CD4-positive, alpha-beta T cell (primary cell): ENCODE measurements around the gene TCF3. TPM values are rescaled to one million over a fixed set of nuclear protein-coding genes. Genes with fewer than 3 reads are reported as not detected.

Experiments used
- ATAC-seq: fragments of 200-7000 bp; cut with Tn5 transposase; one replicate; pipeline ENCODE4 v1.10.0; 2022; ENCODE audit warnings: mild to moderate bottlenecking; ENCODE audit not compliant: poor library complexity
- CTCF ChIA-PET: fragments of 350-600 bp; sonication (Branson Sonifier 250); formaldehyde crosslinking; loops from one replicate; lab custom pipeline; 2021; ENCODE audit warnings: antibody characterized with exemption, inconsistent platforms; lab: Charles Lee
- POLR2A ChIA-PET: fragments of 350-600 bp; sonication (Branson Sonifier 250); formaldehyde crosslinking; loops from one replicate; lab custom pipeline; 2021; ENCODE audit warnings: antibody characterized with exemption, inconsistent platforms; lab: Charles Lee
- DNase-seq, 14 experiments: peaks; one replicate each; pipeline ENCODE4 v3.0.0-alpha.2; 2013 to 2020; ENCODE audit warnings: mixed read lengths in 2 of 14
- H3K27ac ChIP-seq, 2 donors: one replicate each; pipeline versions ENCODE4 v1.5.1 to v1.7.0; 2013; ENCODE audit warnings: low read length in 2 of 2, low read depth in 1 of 2, mild to moderate bottlenecking in 1 of 2
- H3K27me3 ChIP-seq, 2 experiments: 1 replicate in 1 of 2; 2 replicates in 1 of 2; pipeline versions ENCODE4 v1.6.1 to v1.7.0; 2013; ENCODE audit warnings: low read length in 2 of 2, control low read depth in 1 of 2, mild to moderate bottlenecking in 1 of 2, moderate library complexity in 1 of 2; ENCODE audit not compliant: insufficient read depth in 2 of 2, control insufficient read depth in 1 of 2
- H3K36me3 ChIP-seq: one replicate; pipeline ENCODE4 v1.6.1; 2013; ENCODE audit warnings: low read length, control low read depth; ENCODE audit not compliant: insufficient read depth
- H3K4me1 ChIP-seq: one replicate; pipeline ENCODE4 v1.6.1; 2013; ENCODE audit warnings: low read length, control low read depth; ENCODE audit not compliant: insufficient read depth
- H3K4me3 ChIP-seq: one replicate; pipeline ENCODE4 v1.5.1; 2013; ENCODE audit warnings: mild to moderate bottlenecking, low read length, moderate library complexity
- H3K9me3 ChIP-seq, 2 experiments: 1 replicate in 1 of 2; 2 replicates in 1 of 2; pipeline versions ENCODE4 v1.6.1 to v1.7.0; 2013; ENCODE audit warnings: low read length in 2 of 2, mild to moderate bottlenecking in 2 of 2, control low read depth in 1 of 2, moderate library complexity in 1 of 2; ENCODE audit not compliant: control insufficient read depth in 1 of 2, insufficient read depth in 1 of 2
- H3K27ac Mint-ChIP-seq: one replicate; pipeline ENCODE4 v1.8.0; 2020; ENCODE audit warnings: mixed read lengths
- H3K27me3 Mint-ChIP-seq: one replicate; pipeline ENCODE4 v1.8.0; 2021; ENCODE audit warnings: mixed read lengths
- H3K36me3 Mint-ChIP-seq: one replicate; pipeline ENCODE4 v1.8.0; 2021; ENCODE audit warnings: low read depth, mixed read lengths
- H3K4me1 Mint-ChIP-seq: one replicate; pipeline ENCODE4 v1.8.0; 2021; ENCODE audit warnings: low read depth, mixed read lengths
- H3K4me3 Mint-ChIP-seq: one replicate; pipeline ENCODE4 v1.8.0; 2020; ENCODE audit warnings: mild to moderate bottlenecking, mixed read lengths
- H3K9me3 Mint-ChIP-seq: one replicate; pipeline ENCODE4 v1.8.0; 2020; ENCODE audit warnings: mixed read lengths
- CTCF ChIP-seq: fragments of 200-600 bp; IDR thresholded peaks from one replicate; pipeline ENCODE4 v1.8.0; 2022; ENCODE audit warnings: antibody characterized with exemption, mild to moderate bottlenecking
- intact Hi-C, 2 experiments: fragments of 100-400 bp; cut with DNase I in 1 of 2; cut with micrococcal nuclease in 1 of 2; formaldehyde crosslinking; loops; one replicate each; pipeline versions ENCODE4 v1.15.1 to v1.9.0; 2023 to 2025; cut with DNase I, micrococcal nuclease
- total RNA-seq, 174 experiments: library from RNA in 2 of 174; stranded (reverse) in 2 of 174; gene quantifications; one replicate each; pipeline ENCODE4 v1.2.3 and lab custom pipeline; 2021 to 2026

Gene TCF3
- total RNA-seq, 2 experiments from 2014 or later, result 51.2 to 52.2 TPM

- H3K27me3 Mint-ChIP-seq, result no peaks in the 10 kb centered on the region
- H3K4me1 Mint-ChIP-seq, result peaks cover 21% of the 10 kb centered on the region
- DNase-seq, result peak; percentile 72 to 96 (median 86)
- peaks cover 26% of the 10 kb centered on the region for H3K36me3 Mint-ChIP-seq
- no peaks in the 10 kb centered on the region for H3K27me3 ChIP-seq
- POLR2A ChIA-PET, result interaction anchor here (0.6 to 3.0 kb wide), 16 partner anchors 9 to 1111 kb away, joined by 3 to 49 read pairs (median 3); partner anchors contain the start of genes FAM174C, REEP6, TCF3 and UQCR11
- peak within 1 kb of the TSS; percentile 94 for H3K4me3 Mint-ChIP-seq
- H3K9me3 ChIP-seq, result no peaks in the 10 kb centered on the region
- peak within 1 kb of the TSS; percentile 87 for H3K27ac ChIP-seq
- H3K36me3 ChIP-seq, result peaks cover 18% of the 10 kb centered on the region
- no peaks in the 10 kb centered on the region for H3K9me3 Mint-ChIP-seq
- peak within 1 kb of the TSS; percentile 88 for H3K4me3 ChIP-seq
- TF ChIP-seq CTCF, result no peak
- intact Hi-C loops, result loop anchor here in 1 of 2 experiments (1.0 to 2.0 kb wide), 3 partner anchors 12 to 220 kb away; partner anchors contain the start of genes ATP8B3, TCF3 and UQCR11
- peaks cover 33% of the 10 kb centered on the region for H3K4me1 ChIP-seq
- peak; percentile 84 for ATAC-seq
- peak within 1 kb of the TSS; percentile 80 for H3K27ac Mint-ChIP-seq
- CTCF ChIA-PET, result interaction anchor here (1.2 to 1.8 kb wide), 3 partner anchors 13 to 58 kb away, joined by 3 to 10 read pairs (median 8); no protein-coding TSS in a partner anchor
Observed at GRCh38 chr19:1592755-1593500, 59.5 kb downstream of the TCF3 start, which contains the start of gene MBD3. TSS of gene MBD3 (minus strand) at chr19:1592865. CDS start at chr19:1592631, 234 bp downstream.

GRCh38 chr19:1592024-1592754 lies 60.2 kb downstream of the TCF3 start:
- peaks cover 33% of the 10 kb centered on the region for H3K4me1 ChIP-seq
- Mint-ChIP-seq H3K9me3 (no peaks in the 10 kb centered on the region), H3K36me3 (peaks cover 19% of the 10 kb centered on the region), H3K4me3 (peak overlapping the region; percentile 86), H3K4me1 (peaks cover 21% of the 10 kb centered on the region), H3K27me3 (no peaks in the 10 kb centered on the region), H3K27ac (peak overlapping the region; percentile 80)
- no peaks in the 10 kb centered on the region for H3K9me3 ChIP-seq
- ChIA-PET CTCF (interaction anchor here (1.2 to 2.0 kb wide), 5 partner anchors 14 to 234 kb away, joined by 3 to 10 read pairs (median 8); no protein-coding TSS in a partner anchor), POLR2A (interaction anchor here (0.6 to 3.0 kb wide), 9 partner anchors 10 to 1112 kb away, joined by 3 to 49 read pairs (median 8); partner anchors contain the start of genes FAM174C, REEP6, TCF3 and UQCR11)
- intact Hi-C loops, result loop anchor here in 1 of 2 experiments (1.0 to 2.0 kb wide), 3 partner anchors 13 to 221 kb away; partner anchors contain the start of genes ATP8B3, TCF3 and UQCR11
- H3K4me3 ChIP-seq, result peak overlapping the region; percentile 88
- peak overlapping the region; percentile 87 for H3K27ac ChIP-seq
- peak; percentile 76 for ATAC-seq
- DNase-seq, result peak; percentile 62 to 96 (median 84)
- TF ChIP-seq CTCF, result no peak
- no peaks in the 10 kb centered on the region for H3K27me3 ChIP-seq
- H3K36me3 ChIP-seq, result peaks cover 11% of the 10 kb centered on the region
